HG03175 (cell line): ENCODE measurements around the gene LRRC14B.

Experiments used
- ATAC-seq: cut with Tn5 transposase; IDR thresholded peaks from one replicate; pipeline ENCODE4 v1.9.1; 2021; ENCODE audit warnings: mild to moderate bottlenecking, moderate library complexity; ENCODE audit not compliant: unreplicated experiment

The LRRC14B gene

GRCh38 chr5:173392-174290 is 17.7 kb upstream of the LRRC14B start:
- no peak for ATAC-seq

DNA sequence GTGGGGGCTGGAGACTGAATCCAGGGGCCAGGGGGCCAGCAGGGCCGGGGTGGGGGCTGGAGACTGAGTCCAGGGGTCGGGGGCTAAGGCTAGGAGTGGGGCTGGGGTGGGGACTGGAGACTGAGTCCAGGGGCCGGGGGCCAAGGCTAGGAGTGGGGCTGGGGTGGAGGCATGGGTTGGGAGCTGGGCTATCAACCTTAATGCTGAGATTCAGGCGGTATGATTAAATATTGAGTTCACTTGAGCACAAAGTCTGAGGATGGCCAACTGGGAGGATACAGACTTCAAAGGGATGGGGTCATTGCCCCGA is 17.0 kb upstream of the LRRC14B start:
- no peak for ATAC-seq

GRCh38 chr5:174876-175465 is 16.3 kb upstream of the LRRC14B start:
- ATAC-seq = no peak

DNA sequence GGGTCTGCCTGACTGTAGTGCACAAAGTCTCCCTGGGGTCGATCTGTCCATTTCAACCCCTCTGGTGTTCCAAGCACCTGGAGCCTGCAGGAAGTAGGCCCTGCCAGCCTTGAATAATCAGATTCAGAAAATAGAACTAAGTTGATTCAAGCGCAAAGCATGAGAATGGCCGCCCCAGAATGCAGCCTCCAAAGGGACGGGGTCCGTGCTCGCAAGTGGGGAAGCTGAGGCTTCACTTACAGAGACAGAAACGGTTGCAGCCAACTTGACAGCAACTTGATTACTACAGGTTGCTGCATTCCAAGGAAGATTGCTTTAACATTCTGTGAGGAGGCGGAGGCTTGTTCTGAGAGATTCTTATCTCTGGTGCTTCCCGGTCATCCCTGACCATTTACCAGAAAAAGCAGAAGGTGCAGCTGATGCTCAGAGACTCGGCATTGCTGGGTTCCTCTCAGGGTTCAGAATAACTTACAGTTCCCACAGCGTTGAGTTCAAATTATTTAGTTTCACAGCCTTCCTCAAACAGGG is 14.9 kb upstream of the LRRC14B start:
- ATAC-seq = no peak

DNA sequence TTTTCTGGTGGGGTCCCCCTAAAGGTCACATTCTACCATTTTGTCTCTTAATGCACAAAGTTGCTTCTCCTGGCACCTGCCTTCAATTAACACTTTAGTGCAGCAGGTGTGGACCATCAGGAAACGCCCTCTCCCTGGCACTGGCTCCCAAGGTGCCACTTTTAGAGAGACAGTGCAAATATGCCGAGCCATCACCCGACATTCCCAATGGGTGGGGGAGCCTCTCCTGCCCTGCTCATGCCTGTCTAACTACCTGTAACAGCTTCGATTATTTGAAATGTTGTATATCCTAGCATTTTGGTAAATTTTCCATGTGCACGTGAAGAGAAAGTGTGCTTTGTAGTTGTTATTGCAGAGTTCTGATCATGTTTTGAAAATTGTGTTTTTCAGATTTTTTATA is 13.2 kb upstream of the LRRC14B start:
- ATAC-seq = no peak

GRCh38 chr5:179401-179800 is 11.9 kb upstream of the LRRC14B start:
- no peak for ATAC-seq

DNA sequence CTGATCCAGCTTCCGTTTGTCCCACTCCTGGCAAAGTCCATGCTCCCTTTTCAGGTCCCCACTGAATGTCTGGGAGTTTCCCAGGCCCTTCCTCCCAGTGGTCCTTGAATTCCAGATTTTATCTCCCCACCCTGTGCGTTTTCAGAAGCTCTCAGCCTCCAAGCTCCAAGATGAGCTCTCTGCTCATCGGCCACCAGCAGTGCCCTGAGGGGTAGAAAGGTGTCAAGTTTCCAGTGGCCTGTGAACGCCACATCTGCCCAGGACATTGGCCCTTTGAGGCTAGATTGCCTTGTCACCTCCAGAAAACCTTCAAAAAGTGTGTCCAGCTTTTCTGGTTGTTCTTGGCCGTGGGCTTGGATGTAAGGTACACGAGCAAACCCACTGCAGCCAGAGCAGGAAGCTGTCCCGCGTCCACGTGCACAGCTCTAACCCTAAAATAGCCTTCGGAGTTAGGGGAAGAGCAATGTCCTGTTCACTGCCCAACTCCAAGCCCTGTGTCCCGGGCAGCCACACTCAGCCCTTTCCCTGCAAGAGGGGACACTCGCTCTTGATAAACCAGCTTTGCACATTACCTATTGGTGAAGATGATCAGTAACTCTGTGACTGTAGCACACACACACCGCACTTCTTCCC is 10.9 kb upstream of the LRRC14B start:
- no peak for ATAC-seq

GRCh38 chr5:181160-181559 is 10.1 kb upstream of the LRRC14B start:
- ATAC-seq = no peak

GRCh38 chr5:181566-181965 is 9.7 kb upstream of the LRRC14B start:
- no peak for ATAC-seq

GRCh38 chr5:182126-182525 is 9.2 kb upstream of the LRRC14B start:
- ATAC-seq = no peak

GRCh38 chr5:184471-184870 is 6.8 kb upstream of the LRRC14B start:
- ATAC-seq = no peak

GRCh38 chr5:185095-186070 is 5.9 kb upstream of the LRRC14B start:
- no peak for ATAC-seq

GRCh38 chr5:186091-187041 is 4.9 kb upstream of the LRRC14B start:
- ATAC-seq = no peak

GRCh38 chr5:187042-187431 is 4.3 kb upstream of the LRRC14B start:
- no peak for ATAC-seq

- ATAC-seq = no peak
Observed at GRCh38 chr5:187617-188451, 3.5 kb upstream of the LRRC14B start.

GRCh38 chr5:188488-189481 is 2.5 kb upstream of the LRRC14B start:
- peak; percentile 87 for ATAC-seq

DNA sequence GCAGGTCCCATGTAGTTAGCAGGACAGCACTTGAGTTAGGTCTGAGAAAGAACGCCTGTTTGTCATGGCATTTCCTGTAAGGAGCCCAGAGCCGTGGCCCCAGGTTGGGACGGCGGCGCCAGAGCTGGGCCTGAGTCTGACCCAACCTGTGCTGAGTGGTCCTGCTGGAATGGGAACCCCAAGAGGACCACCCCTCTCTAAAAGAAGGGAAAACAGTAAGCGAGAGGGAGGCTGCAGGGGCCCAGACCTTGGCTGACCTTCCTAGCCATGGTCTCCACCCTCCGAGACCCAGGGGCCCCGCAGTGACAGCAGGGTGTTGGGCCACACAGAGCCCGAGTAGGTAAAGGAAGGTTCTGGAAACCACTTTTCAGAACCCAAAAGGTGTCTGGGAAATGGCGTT is 1.8 kb upstream of the LRRC14B start:
- ATAC-seq = no peak

DNA sequence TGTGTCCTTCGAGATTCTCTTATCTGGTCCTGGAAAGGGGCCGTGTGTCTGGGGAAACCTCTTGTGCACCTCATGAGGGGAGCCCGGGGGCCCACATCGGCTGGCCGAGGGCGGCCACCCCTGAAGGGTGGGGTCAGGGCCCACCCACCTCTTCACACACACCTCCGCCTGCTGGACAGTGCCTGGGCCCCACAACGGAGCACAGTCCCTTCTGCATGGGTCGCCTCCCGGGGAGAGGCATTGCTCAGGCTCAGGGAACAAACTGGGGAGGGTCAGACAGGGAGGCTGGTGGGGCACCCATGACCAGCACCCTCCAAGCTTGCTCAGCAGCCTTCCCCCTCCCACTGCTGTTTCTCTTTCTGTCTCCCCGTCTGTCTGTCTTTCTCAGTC is 1.3 kb upstream of the LRRC14B start:
- no peak for ATAC-seq
